Activated CD4-positive, alpha-beta T cell treated with anti-CD3 and anti-CD28 coated beads, Interleukin-2, amount 50 U/mL, for 16 hours (primary cell): ENCODE measurements around the gene MPND.

ENCODE experiments used
- DNase-seq: peaks from one replicate; pipeline ENCODE4 v3.0.0-alpha.2; 2020

Gene MPND

GRCh38 chr19:4409123-4409933 lies 66.0 kb downstream of the MPND start:
- DNase-seq, result no peak
